ENCODE results near the gene CABLES1. TPM values are rescaled to one million over a fixed set of nuclear protein-coding genes. Genes with fewer than 3 reads are reported as not detected.
"Not testable (repeated sequence)": the region's sequence is repeated elsewhere in the genome, so short reads cannot be mapped to it uniquely, and the experiment has no call there.

CABLES1 gene
- total RNA-seq, 1 experiment from 2014 or later = 16.2 TPM

- Mint-ChIP-seq H3K4me3 (ENCODE audit: low read depth, unreplicated experiment) (no peak overlapping the region), H3K4me1 (ENCODE audit: low read depth, unreplicated experiment) (peaks cover 26% of the 10 kb centered on the region), H3K27me3 (ENCODE audit: unreplicated experiment) (no peaks in the 10 kb centered on the region), H3K27ac (ENCODE audit: unreplicated experiment) (no peak overlapping the region), H3K36me3 (ENCODE audit: insufficient read depth, unreplicated experiment) (no peaks in the 10 kb centered on the region), H3K9me3 (ENCODE audit: low read depth, unreplicated experiment) (no peaks in the 10 kb centered on the region)
- no peak for TF ChIP-seq CTCF (IDR thresholded peaks at IDR 0.05; ENCODE audit: unreplicated experiment)
- no peak for DNase-seq
- intact Hi-C loops (cut with micrococcal nuclease; ENCODE audit: unreplicated experiment) = no loop called here
- CTCF ChIA-PET = no interaction called here
- BruUV-seq (replicated peaks) = no TSS peak
Observed at GRCh38 chr18:23154823-23155500, 19.7 kb downstream of the CABLES1 start.

- Mint-ChIP-seq H3K27me3 (ENCODE audit: unreplicated experiment) (no peaks in the 10 kb centered on the region), H3K27ac (ENCODE audit: unreplicated experiment) (no peak overlapping the region), H3K4me1 (ENCODE audit: low read depth, unreplicated experiment) (peaks cover 26% of the 10 kb centered on the region), H3K36me3 (ENCODE audit: insufficient read depth, unreplicated experiment) (no peaks in the 10 kb centered on the region), H3K4me3 (ENCODE audit: low read depth, unreplicated experiment) (no peak overlapping the region), H3K9me3 (ENCODE audit: low read depth, unreplicated experiment) (no peaks in the 10 kb centered on the region)
- CTCF ChIA-PET = no interaction called here
- no TSS peak for BruUV-seq (replicated peaks)
- intact Hi-C loops (cut with micrococcal nuclease; ENCODE audit: unreplicated experiment) = no loop called here
- no peak for DNase-seq
- TF ChIP-seq CTCF (IDR thresholded peaks at IDR 0.05; ENCODE audit: unreplicated experiment) = no peak
Observed at GRCh38 chr18:23155537-23155936, 20.3 kb downstream of the CABLES1 start.

GRCh38 chr18:23156134-23156533 lies 20.8 kb downstream of the CABLES1 start:
- no peaks in the 10 kb centered on the region for H3K9me3 Mint-ChIP-seq (ENCODE audit: low read depth, unreplicated experiment)
- H3K27me3 Mint-ChIP-seq (ENCODE audit: unreplicated experiment) = no peaks in the 10 kb centered on the region
- H3K4me3 Mint-ChIP-seq (ENCODE audit: low read depth, unreplicated experiment) = no peak overlapping the region
- H3K36me3 Mint-ChIP-seq (ENCODE audit: insufficient read depth, unreplicated experiment) = no peaks in the 10 kb centered on the region
- CTCF ChIA-PET = no interaction called here
- intact Hi-C loops (cut with micrococcal nuclease; ENCODE audit: unreplicated experiment) = no loop called here
- no peak overlapping the region for H3K27ac Mint-ChIP-seq (ENCODE audit: unreplicated experiment)
- TF ChIP-seq CTCF (IDR thresholded peaks at IDR 0.05; ENCODE audit: unreplicated experiment) = no peak
- BruUV-seq (replicated peaks) = no TSS peak
- H3K4me1 Mint-ChIP-seq (ENCODE audit: low read depth, unreplicated experiment) = peaks cover 26% of the 10 kb centered on the region
- no peak for DNase-seq

- Mint-ChIP-seq H3K4me3 (ENCODE audit: low read depth, unreplicated experiment) (no peak overlapping the region), H3K27me3 (ENCODE audit: unreplicated experiment) (no peaks in the 10 kb centered on the region), H3K4me1 (ENCODE audit: low read depth, unreplicated experiment) (peaks cover 19% of the 10 kb centered on the region), H3K9me3 (ENCODE audit: low read depth, unreplicated experiment) (no peaks in the 10 kb centered on the region), H3K36me3 (ENCODE audit: insufficient read depth, unreplicated experiment) (no peaks in the 10 kb centered on the region), H3K27ac (ENCODE audit: unreplicated experiment) (no peak overlapping the region)
- CTCF ChIA-PET = no interaction called here
- no peak for DNase-seq
- intact Hi-C loops (cut with micrococcal nuclease; ENCODE audit: unreplicated experiment) = no loop called here
- no peak for TF ChIP-seq CTCF (IDR thresholded peaks at IDR 0.05; ENCODE audit: unreplicated experiment)
- no TSS peak for BruUV-seq (replicated peaks)
Observed at GRCh38 chr18:23158058-23158457, 22.8 kb downstream of the CABLES1 start.

- intact Hi-C loops (cut with micrococcal nuclease; ENCODE audit: unreplicated experiment); DNase-seq; H3K27me3 Mint-ChIP-seq (ENCODE audit: unreplicated experiment); H3K4me3 Mint-ChIP-seq (ENCODE audit: low read depth, unreplicated experiment); H3K36me3 Mint-ChIP-seq (ENCODE audit: insufficient read depth, unreplicated experiment); H3K9me3 Mint-ChIP-seq (ENCODE audit: low read depth, unreplicated experiment); H3K27ac Mint-ChIP-seq (ENCODE audit: unreplicated experiment); BruUV-seq (replicated peaks): not testable (repeated sequence)
- H3K4me1 Mint-ChIP-seq (ENCODE audit: low read depth, unreplicated experiment) = peaks cover 19% of the 10 kb centered on the region
- CTCF ChIA-PET = interaction anchor here (0.5 to 1.0 kb wide), 3 partner anchors 11 to 25 kb away, joined by 3 to 5 read pairs (median 4); no protein-coding TSS in a partner anchor
Observed at GRCh38 chr18:23158884-23159283, 23.6 kb downstream of the CABLES1 start.

Measured in Calu3 (cell line).